Muscle layer of colon (tissue), 2 donors: ENCODE data around the gene ASIC3.

ENCODE experiments used
- H3K27ac ChIP-seq: one replicate; pipeline ENCODE4 v1.7.0; 2013; ENCODE audit warnings: low read depth, mild to moderate bottlenecking, low read length, moderate library complexity
- H3K27me3 ChIP-seq, 2 donors: one replicate each; pipeline ENCODE4 v1.7.0; 2013; ENCODE audit warnings: low read length in 2 of 2, mild to moderate bottlenecking in 2 of 2; ENCODE audit not compliant: insufficient read depth in 2 of 2, control insufficient read depth in 1 of 2
- H3K36me3 ChIP-seq: one replicate; pipeline ENCODE4 v1.7.0; 2013; ENCODE audit warnings: mild to moderate bottlenecking, low read length; ENCODE audit not compliant: insufficient read depth
- H3K4me1 ChIP-seq: one replicate; pipeline ENCODE4 v1.7.0; 2013; ENCODE audit warnings: mild to moderate bottlenecking, low read length; ENCODE audit not compliant: insufficient read depth
- H3K4me3 ChIP-seq, 2 donors: one replicate each; pipeline ENCODE4 v1.7.0; 2013; ENCODE audit warnings: low read length in 2 of 2, low read depth in 1 of 2, mild to moderate bottlenecking in 1 of 2, moderate library complexity in 1 of 2
- H3K9ac ChIP-seq: one replicate; pipeline ENCODE4 v1.7.0; 2013; ENCODE audit warnings: low read length
- H3K9me3 ChIP-seq: one replicate; pipeline ENCODE4 v1.7.0; 2013; ENCODE audit warnings: mild to moderate bottlenecking, low read length
- donor health status: abdominal sarcoma.
- donor health status: Adenocarcinoma of cecum.

The ASIC3 gene

GRCh38 chr7:151048911-151049463, 656 bp downstream of the ASIC3 start:
- no peak overlapping the region for H3K9ac ChIP-seq
- no peak overlapping the region for H3K27ac ChIP-seq
- H3K4me3 ChIP-seq, result no peak overlapping the region
- peaks cover 0 to 6% of the 10 kb centered on the region in 2 donors for H3K27me3 ChIP-seq
- H3K9me3 ChIP-seq, result no peaks in the 10 kb centered on the region
- H3K36me3 ChIP-seq, result peaks cover 9% of the 10 kb centered on the region
- H3K4me1 ChIP-seq, result peaks cover 10% of the 10 kb centered on the region

- Histone ChIP-seq H3K4me3 (no peak overlapping the region), H3K9me3 (no peaks in the 10 kb centered on the region), H3K9ac (no peak overlapping the region), H3K27me3 (peaks cover 0 to 6% of the 10 kb centered on the region in 2 donors), H3K4me1 (peaks cover 10% of the 10 kb centered on the region), H3K27ac (no peak overlapping the region), H3K36me3 (no peaks in the 10 kb centered on the region)
These were observed 2.8 kb downstream of the ASIC3 start for GRCh38 chr7:151051108-151051507.

GRCh38 chr7:151053096-151053495, 4.8 kb downstream of the ASIC3 start:
- Histone ChIP-seq H3K27ac (no peak overlapping the region), H3K9ac (no peak overlapping the region), H3K9me3 (no peaks in the 10 kb centered on the region), H3K4me1 (peaks cover 10% of the 10 kb centered on the region), H3K4me3 (no peak overlapping the region), H3K36me3 (no peaks in the 10 kb centered on the region), H3K27me3 (peaks cover 0 to 6% of the 10 kb centered on the region in 2 donors)

GRCh38 chr7:151053751-151054150, 5.4 kb downstream of the ASIC3 start:
- no peak overlapping the region for H3K4me3 ChIP-seq
- no peaks in the 10 kb centered on the region for H3K9me3 ChIP-seq
- H3K4me1 ChIP-seq, result peaks cover 16% of the 10 kb centered on the region
- no peak overlapping the region for H3K27ac ChIP-seq
- H3K36me3 ChIP-seq, result no peaks in the 10 kb centered on the region
- peaks cover 0 to 6% of the 10 kb centered on the region in 2 donors for H3K27me3 ChIP-seq
- no peak overlapping the region for H3K9ac ChIP-seq

GRCh38 chr7:151056283-151056665, 7.9 kb downstream of the ASIC3 start:
- no peak overlapping the region for H3K4me3 ChIP-seq
- H3K27ac ChIP-seq, result no peak overlapping the region
- H3K9ac ChIP-seq, result no peak overlapping the region
- H3K36me3 ChIP-seq, result no peaks in the 10 kb centered on the region
- H3K9me3 ChIP-seq, result no peaks in the 10 kb centered on the region
- H3K27me3 ChIP-seq, result no peaks in the 10 kb centered on the region
- peaks cover 29% of the 10 kb centered on the region for H3K4me1 ChIP-seq

GRCh38 chr7:151056666-151057505, 8.6 kb downstream of the ASIC3 start:
- H3K4me1 ChIP-seq, result peaks cover 35% of the 10 kb centered on the region
- no peaks in the 10 kb centered on the region for H3K9me3 ChIP-seq
- H3K9ac ChIP-seq, result peak overlapping the region; percentile 17
- peak overlapping the region; percentile 97 for H3K27ac ChIP-seq
- H3K4me3 ChIP-seq, result peak overlapping the region; percentile 44 to 97
- no peaks in the 10 kb centered on the region for H3K36me3 ChIP-seq
- H3K27me3 ChIP-seq, result no peaks in the 10 kb centered on the region

GRCh38 chr7:151057506-151057988, 9.2 kb downstream of the ASIC3 start, which contains the start of gene CDK5:
TSS of gene CDK5 (minus strand) at chr7:151057897. CDS start at chr7:151057848, 49 bp downstream.
- Histone ChIP-seq H3K9ac (peak within 1 kb of the TSS; percentile 88), H3K4me3 (peak within 1 kb of the TSS; percentile 44 to 97), H3K4me1 (peaks cover 42% of the 10 kb centered on the region), H3K36me3 (no peaks in the 10 kb centered on the region), H3K9me3 (no peaks in the 10 kb centered on the region), H3K27me3 (no peaks in the 10 kb centered on the region), H3K27ac (peak within 1 kb of the TSS; percentile 97)

GRCh38 chr7:151057989-151058780, 9.9 kb downstream of the ASIC3 start:
- Histone ChIP-seq H3K9me3 (no peaks in the 10 kb centered on the region), H3K27me3 (no peaks in the 10 kb centered on the region), H3K4me3 (peak overlapping the region; percentile 44 to 97), H3K4me1 (peaks cover 44% of the 10 kb centered on the region), H3K9ac (peak overlapping the region; percentile 88), H3K36me3 (no peaks in the 10 kb centered on the region), H3K27ac (peak overlapping the region; percentile 97)

GRCh38 chr7:151058781-151059366, 10.5 kb downstream of the ASIC3 start:
- Histone ChIP-seq H3K4me1 (peaks cover 47% of the 10 kb centered on the region), H3K27me3 (no peaks in the 10 kb centered on the region), H3K9ac (peak overlapping the region; percentile 88), H3K27ac (peak overlapping the region; percentile 97), H3K36me3 (no peaks in the 10 kb centered on the region), H3K9me3 (no peaks in the 10 kb centered on the region), H3K4me3 (peak overlapping the region; percentile 94 to 97)

GRCh38 chr7:151059367-151060112, 11.2 kb downstream of the ASIC3 start, which contains the start of gene SLC4A2:
TSS of gene SLC4A2 (plus strand) at chr7:151059589. CDS start at chr7:151061988, 2,399 bp downstream.
- Histone ChIP-seq H3K27me3 (no peaks in the 10 kb centered on the region), H3K4me1 (peaks cover 47% of the 10 kb centered on the region), H3K36me3 (peaks cover under 1% of the 10 kb centered on the region), H3K4me3 (peak within 1 kb of the TSS; percentile 94 to 97), H3K27ac (peak within 1 kb of the TSS; percentile 97), H3K9ac (peak within 1 kb of the TSS; percentile 88), H3K9me3 (no peaks in the 10 kb centered on the region)
